H1 (cell line): Measurements from ENCODE around the gene VWA2. TPM values are rescaled to one million over a fixed set of nuclear protein-coding genes. Genes with fewer than 3 reads are reported as not detected.

Experiments used
- CTCF ChIA-PET: fragments of 300-600 bp; sonication (Branson Sonifier 250); formaldehyde crosslinking; loops from one replicate; lab custom pipeline; 2021; ENCODE audit not compliant: partially characterized antibody; lab: Charles Lee
- POLR2A ChIA-PET: fragments of 300-600 bp; sonication (Branson Sonifier 250); formaldehyde crosslinking; loops from one replicate; lab custom pipeline; 2021; ENCODE audit warnings: inconsistent platforms; ENCODE audit not compliant: partially characterized antibody; lab: Charles Lee
- DNase-seq, 2 experiments: peaks; one replicate each; pipeline versions ENCODE4 v3.0.0 to v3.0.0-alpha.2; 2010 to 2022; ENCODE audit warnings: low spot score in 2 of 2, low read depth in 1 of 2, mixed read lengths in 1 of 2
- FAIRE-seq: peaks from 2 replicates; lab custom pipeline; 2011; peaks lifted over from hg19 to GRCh38; lab: Jason Lieb, UNC
- H2AFZ ChIP-seq: 2 replicates; pipeline ENCODE4 v1.8.1; 2012; ENCODE audit warnings: low read length, inconsistent platforms
- H2AK5ac ChIP-seq: 2 replicates; pipeline ENCODE4 v1.6.1; 2013; ENCODE audit warnings: low read depth, low read length
- H2BK120ac ChIP-seq: replicated peaks from 2 replicates; pipeline ENCODE3; 2013; ENCODE audit warnings: low read depth, low read length, inconsistent platforms
- H2BK12ac ChIP-seq: 2 replicates; pipeline ENCODE4 v1.6.1; 2013; ENCODE audit warnings: low read depth, low read length
- H2BK15ac ChIP-seq: 2 replicates; pipeline ENCODE4 v1.6.1; 2013; ENCODE audit warnings: low read length
- H2BK20ac ChIP-seq: 2 replicates; pipeline ENCODE4 v1.6.1; 2013; ENCODE audit warnings: low read length
- H2BK5ac ChIP-seq: 2 replicates; pipeline ENCODE4 v1.6.1; 2013; ENCODE audit warnings: low read depth, low read length
- H3K14ac ChIP-seq: 2 replicates; pipeline ENCODE4 v1.6.1; 2013; ENCODE audit warnings: inconsistent platforms; ENCODE audit not compliant: insufficient read length
- H3K18ac ChIP-seq: 2 replicates; pipeline ENCODE4 v1.6.1; 2013; ENCODE audit warnings: low read length; ENCODE audit errors: extremely low read depth
- H3K23ac ChIP-seq: 2 replicates; pipeline ENCODE4 v1.6.1; 2013; ENCODE audit warnings: inconsistent platforms; ENCODE audit not compliant: insufficient read length
- H3K23me2 ChIP-seq: 2 replicates; pipeline ENCODE4 v1.6.1; 2013; ENCODE audit warnings: low read depth, low read length
- H3K27ac ChIP-seq: 2 replicates; pipeline ENCODE4 v1.6.1; 2011; ENCODE audit warnings: low read depth, low read length, inconsistent platforms
- H3K27me3 ChIP-seq, 4 experiments: replicated peaks in 1 of 4; 1 replicate in 1 of 4; 2 replicates in 3 of 4; pipeline versions ENCODE4 v1.6.1 to v1.8.1; 2011 to 2013; ENCODE audit warnings: low read length in 3 of 4, mild to moderate bottlenecking in 3 of 4, inconsistent platforms in 2 of 4, mixed read lengths in 2 of 4, moderate library complexity in 1 of 4; ENCODE audit not compliant: control insufficient read depth in 3 of 4, insufficient read depth in 3 of 4; ENCODE audit errors: extremely low read depth in 1 of 4
- H3K36me3 ChIP-seq, 4 experiments: 2 replicates each; pipeline versions ENCODE4 v1.6.1 to v1.8.1; 2011 to 2013; ENCODE audit warnings: mild to moderate bottlenecking in 4 of 4, low read length in 3 of 4, moderate library complexity in 2 of 4, control low read depth in 1 of 4, inconsistent platforms in 1 of 4; ENCODE audit not compliant: insufficient read depth in 4 of 4, control insufficient read depth in 2 of 4
- H3K4ac ChIP-seq: replicated peaks from 2 replicates; pipeline ENCODE3; 2013; ENCODE audit warnings: low read length, low read depth, mixed read lengths, inconsistent platforms; ENCODE audit not compliant: insufficient read length
- H3K4me1 ChIP-seq, 4 experiments: replicated peaks in 1 of 4; 1 replicate in 1 of 4; 2 replicates in 3 of 4; pipeline versions ENCODE4 v1.6.1 to v1.8.1; 2011 to 2013; ENCODE audit warnings: low read length in 3 of 4, inconsistent platforms in 2 of 4, mixed read lengths in 1 of 4; ENCODE audit not compliant: insufficient read depth in 4 of 4, control insufficient read depth in 3 of 4
- H3K4me2 ChIP-seq, 2 experiments: 2 replicates each; pipeline versions ENCODE4 v1.6.1 to v1.8.1; 2011 to 2013; ENCODE audit warnings: low read depth in 2 of 2, low read length in 2 of 2, control low read depth in 1 of 2, inconsistent platforms in 1 of 2, mild to moderate bottlenecking in 1 of 2; ENCODE audit not compliant: insufficient read depth in 1 of 2
- H3K4me3 ChIP-seq, 4 experiments: fragments of 200-600, 300-600 bp in 1 of 4; sonication (generic), shearing (Covaris generic), sonication (Bioruptor Twin) in 1 of 4; 2 replicates each; pipeline versions ENCODE4 v1.5.1 to v1.8.1; 2011 to 2016; ENCODE audit warnings: low read length in 4 of 4, low read depth in 3 of 4, control low read depth in 2 of 4, inconsistent platforms in 2 of 4, mild to moderate bottlenecking in 2 of 4, mixed read lengths in 1 of 4, moderate library complexity in 1 of 4; ENCODE audit not compliant: insufficient read depth in 2 of 4; ENCODE audit errors: extremely low read depth in 1 of 4
- H3K56ac ChIP-seq: replicated peaks from 2 replicates; pipeline ENCODE3; 2013; ENCODE audit warnings: low read depth, mild to moderate bottlenecking, mixed read lengths, low read length, inconsistent platforms; ENCODE audit not compliant: insufficient read length
- H3K79me1 ChIP-seq: 2 replicates; pipeline ENCODE4 v1.6.1; 2013; ENCODE audit warnings: low read depth, low read length, control low read depth
- H3K79me2 ChIP-seq, 2 experiments: 2 replicates each; pipeline versions ENCODE4 v1.6.1 to v1.8.1; 2012 to 2013; ENCODE audit warnings: low read length in 2 of 2, mild to moderate bottlenecking in 2 of 2, inconsistent platforms in 1 of 2; ENCODE audit not compliant: insufficient read depth in 2 of 2, control insufficient read depth in 1 of 2
- H3K9ac ChIP-seq, 4 experiments: replicated peaks in 1 of 4; 1 replicate in 1 of 4; 2 replicates in 3 of 4; pipeline versions ENCODE4 v1.6.1 to v1.8.1; 2011 to 2013; ENCODE audit warnings: low read depth in 3 of 4, low read length in 3 of 4, control low read depth in 2 of 4, mild to moderate bottlenecking in 2 of 4, moderate library complexity in 2 of 4, inconsistent platforms in 1 of 4; ENCODE audit errors: extremely low read depth in 1 of 4
- H3K9me3 ChIP-seq, 2 experiments: 2 replicates each; pipeline versions ENCODE4 v1.6.1 to v1.8.1; 2012 to 2013; ENCODE audit warnings: mild to moderate bottlenecking in 2 of 2, moderate library complexity in 2 of 2, control low read depth in 1 of 2, inconsistent platforms in 1 of 2, low read depth in 1 of 2, low read length in 1 of 2, mixed read lengths in 1 of 2; ENCODE audit not compliant: insufficient read depth in 2 of 2
- H4K20me1 ChIP-seq, 2 experiments: replicated peaks in 1 of 2; 2 replicates each; pipeline versions ENCODE3 to v1.8.1; 2011 to 2013; ENCODE audit warnings: inconsistent platforms in 2 of 2, low read length in 2 of 2, mild to moderate bottlenecking in 1 of 2; ENCODE audit not compliant: insufficient read depth in 2 of 2, control insufficient read depth in 1 of 2
- H4K5ac ChIP-seq: 2 replicates; pipeline ENCODE4 v1.6.1; 2013; ENCODE audit warnings: low read length, low read depth, mixed read lengths, inconsistent platforms; ENCODE audit not compliant: insufficient read length
- H4K8ac ChIP-seq: 2 replicates; pipeline ENCODE4 v1.8.0; 2013; ENCODE audit warnings: mild to moderate bottlenecking, moderate library complexity, low read length, inconsistent platforms; ENCODE audit not compliant: insufficient read depth; ENCODE audit errors: extremely low read depth
- H4K91ac ChIP-seq: replicated peaks from 2 replicates; pipeline ENCODE3; 2013; ENCODE audit warnings: low read length, mixed read lengths, inconsistent platforms; ENCODE audit not compliant: insufficient read length
- MAFK ChIP-seq: IDR thresholded peaks from 2 replicates; pipeline ENCODE4 v1.6.1; 2012; ENCODE audit warnings: low read depth, mild to moderate bottlenecking, improper control_type of control experiment, low read length
- RNF2 ChIP-seq: fragments of 200-900, 300-1000 bp; sonication (generic); IDR thresholded peaks from 2 replicates; pipeline ENCODE4 v1.7.1; 2016; ENCODE audit warnings: borderline replicate concordance, low read depth, mild to moderate bottlenecking, antibody characterized with exemption, low read length; ENCODE audit not compliant: poor library complexity, severe bottlenecking; ENCODE audit errors: missing control alignments
- WGBS, 2 experiments: shearing (Covaris generic) in 1 of 2; methylation state at CpG; one replicate each; pipeline versions ENCODE4 v1.1.6 to v1.1.7; 2013 to 2015; ENCODE audit warnings: low lambda C conversion rate in 2 of 2, mixed read lengths in 2 of 2, inconsistent platforms in 1 of 2, low coverage in 1 of 2, missing lambda C conversion rate in 1 of 2; ENCODE audit not compliant: insufficient replicate concordance in 2 of 2, insufficient coverage in 1 of 2, insufficient read length in 1 of 2; ENCODE audit errors: extremely low coverage in 1 of 2, missing lambda C conversion rate in 1 of 2; 5-methylcytosine and 5-hydroxymethylcytosine counted together
- polyA plus RNA-seq, 7 experiments: library from polyadenylated mRNA; depleted of rRNA in 3 of 7; stranded (reverse) in 5 of 7; unstranded in 2 of 7; fragments of >200 nt in 5 of 7; fragments of 200-250 nt in 2 of 7; gene quantifications; 1 replicate in 5 of 7; 2 replicates in 1 of 7; 4 replicates in 1 of 7; pipeline versions ENCODE4 v1.2.1 to v1.2.3, GENCODE V29; 2011 to 2013; ENCODE audit warnings: missing spikeins in 2 of 7, mixed read lengths in 2 of 7
- total RNA-seq: library from RNA; stranded (reverse); fragmentation: NEBNext Ultra II Directional; extraction: Animal tissue kit (Norgen Biotek cat#: 25700); gene quantifications from 2 replicates; pipeline ENCODE4 v1.2.1, GENCODE V29; 2021

VWA2 gene
- total and polyA plus RNA-seq, 2 of the 8 experiments (the other 6 are each of a cell fraction or from before 2014, with no cell fraction given), result 2.8 to 2.9 TPM

DNA sequence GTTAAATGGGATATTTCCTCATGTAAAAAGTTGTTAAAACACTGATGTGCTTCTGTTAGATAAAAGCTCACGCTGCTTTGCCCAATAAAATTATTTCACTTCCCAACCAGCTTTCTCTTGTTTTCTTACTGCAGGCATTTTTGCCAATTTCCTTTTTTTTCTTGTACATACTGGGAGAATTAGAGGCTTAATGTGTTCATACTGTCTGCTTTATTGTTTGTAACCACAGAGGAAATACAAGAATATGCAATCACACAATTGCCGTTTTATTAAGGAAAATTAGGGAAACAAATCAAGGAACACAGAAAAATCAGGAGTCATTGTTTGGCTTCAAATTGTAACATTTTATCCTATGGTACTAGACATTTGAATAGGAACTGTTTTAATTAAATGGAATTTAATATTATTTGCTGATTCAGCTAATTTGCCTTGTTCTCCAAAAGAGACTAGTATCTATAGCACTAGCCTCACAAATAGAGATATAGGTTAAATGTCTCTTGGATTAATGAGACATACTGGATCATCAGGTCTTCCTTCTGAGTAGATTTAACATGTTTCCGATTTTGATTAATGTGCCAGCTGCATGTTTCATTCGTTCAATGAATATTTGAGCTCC lies 6.4 kb upstream of the VWA2 start:
- Histone ChIP-seq H3K4ac (no peak overlapping the region), H3K9me3 (no peaks in the 10 kb centered on the region), H3K27me3 (no peaks in the 10 kb centered on the region), H2BK5ac (no peak overlapping the region), H3K56ac (no peak overlapping the region), H3K9ac (no peak overlapping the region), H2BK120ac (no peak overlapping the region), H3K27ac (no peak overlapping the region), H3K18ac (no peak overlapping the region), H3K4me3 (no peak overlapping the region), H3K79me1 (no peaks in the 10 kb centered on the region), H4K91ac (no peak overlapping the region), H4K8ac (no peak overlapping the region), H2BK15ac (no peak overlapping the region), H4K20me1 (no peaks in the 10 kb centered on the region), H3K4me1 (no peaks in the 10 kb centered on the region), H2AK5ac (no peak overlapping the region), H3K23ac (no peak overlapping the region), H2BK12ac (no peak overlapping the region), H3K79me2 (no peaks in the 10 kb centered on the region), H3K23me2 (no peaks in the 10 kb centered on the region), H3K4me2 (no peak overlapping the region), H3K14ac (no peak overlapping the region), H3K36me3 (no peaks in the 10 kb centered on the region), H4K5ac (no peak overlapping the region), H2AFZ (no peak overlapping the region), H2BK20ac (no peak overlapping the region)
- 82% methylated on average over 4 of the region's 4 CpGs; no CpG with 5 or more reads in 1 of the 2 experiments for WGBS, 2 experiments
- DNase-seq (no peak), FAIRE-seq (no peak)
- ChIA-PET POLR2A (no interaction called here), CTCF (interaction anchor here (1.5 to 1.6 kb wide), 2 partner anchors 8 to 10 kb away, joined by 5 read pairs; no protein-coding TSS in a partner anchor)
- TF ChIP-seq RNF2 (no peak), MAFK (peak; percentile 98)
